CD4-positive, alpha-beta T cell (primary cell): ENCODE results near the gene HSD17B2. TPM values are rescaled to one million over a fixed set of nuclear protein-coding genes. Genes with fewer than 3 reads are reported as not detected.

ENCODE experiments used
- ATAC-seq: fragments of 200-7000 bp; cut with Tn5 transposase; one replicate; pipeline ENCODE4 v1.10.0; 2022; ENCODE audit warnings: mild to moderate bottlenecking; ENCODE audit not compliant: poor library complexity
- CTCF ChIA-PET: fragments of 350-600 bp; sonication (Branson Sonifier 250); formaldehyde crosslinking; loops from one replicate; lab custom pipeline; 2021; ENCODE audit warnings: antibody characterized with exemption, inconsistent platforms; lab: Charles Lee
- POLR2A ChIA-PET: fragments of 350-600 bp; sonication (Branson Sonifier 250); formaldehyde crosslinking; loops from one replicate; lab custom pipeline; 2021; ENCODE audit warnings: antibody characterized with exemption, inconsistent platforms; lab: Charles Lee
- DNase-seq, 14 experiments: peaks; one replicate each; pipeline ENCODE4 v3.0.0-alpha.2; 2013 to 2020; ENCODE audit warnings: mixed read lengths in 2 of 14
- H3K27ac ChIP-seq, 2 donors: one replicate each; pipeline versions ENCODE4 v1.5.1 to v1.7.0; 2013; ENCODE audit warnings: low read length in 2 of 2, low read depth in 1 of 2, mild to moderate bottlenecking in 1 of 2
- H3K27me3 ChIP-seq, 2 experiments: 1 replicate in 1 of 2; 2 replicates in 1 of 2; pipeline versions ENCODE4 v1.6.1 to v1.7.0; 2013; ENCODE audit warnings: low read length in 2 of 2, control low read depth in 1 of 2, mild to moderate bottlenecking in 1 of 2, moderate library complexity in 1 of 2; ENCODE audit not compliant: insufficient read depth in 2 of 2, control insufficient read depth in 1 of 2
- H3K36me3 ChIP-seq: one replicate; pipeline ENCODE4 v1.6.1; 2013; ENCODE audit warnings: low read length, control low read depth; ENCODE audit not compliant: insufficient read depth
- H3K4me1 ChIP-seq: one replicate; pipeline ENCODE4 v1.6.1; 2013; ENCODE audit warnings: low read length, control low read depth; ENCODE audit not compliant: insufficient read depth
- H3K4me3 ChIP-seq: one replicate; pipeline ENCODE4 v1.5.1; 2013; ENCODE audit warnings: mild to moderate bottlenecking, low read length, moderate library complexity
- H3K9me3 ChIP-seq, 2 experiments: 1 replicate in 1 of 2; 2 replicates in 1 of 2; pipeline versions ENCODE4 v1.6.1 to v1.7.0; 2013; ENCODE audit warnings: low read length in 2 of 2, mild to moderate bottlenecking in 2 of 2, control low read depth in 1 of 2, moderate library complexity in 1 of 2; ENCODE audit not compliant: control insufficient read depth in 1 of 2, insufficient read depth in 1 of 2
- H3K27ac Mint-ChIP-seq: one replicate; pipeline ENCODE4 v1.8.0; 2020; ENCODE audit warnings: mixed read lengths
- H3K27me3 Mint-ChIP-seq: one replicate; pipeline ENCODE4 v1.8.0; 2021; ENCODE audit warnings: mixed read lengths
- H3K36me3 Mint-ChIP-seq: one replicate; pipeline ENCODE4 v1.8.0; 2021; ENCODE audit warnings: low read depth, mixed read lengths
- H3K4me1 Mint-ChIP-seq: one replicate; pipeline ENCODE4 v1.8.0; 2021; ENCODE audit warnings: low read depth, mixed read lengths
- H3K4me3 Mint-ChIP-seq: one replicate; pipeline ENCODE4 v1.8.0; 2020; ENCODE audit warnings: mild to moderate bottlenecking, mixed read lengths
- H3K9me3 Mint-ChIP-seq: one replicate; pipeline ENCODE4 v1.8.0; 2020; ENCODE audit warnings: mixed read lengths
- CTCF ChIP-seq: fragments of 200-600 bp; IDR thresholded peaks from one replicate; pipeline ENCODE4 v1.8.0; 2022; ENCODE audit warnings: antibody characterized with exemption, mild to moderate bottlenecking
- intact Hi-C, 2 experiments: fragments of 100-400 bp; cut with DNase I in 1 of 2; cut with micrococcal nuclease in 1 of 2; formaldehyde crosslinking; loops; one replicate each; pipeline versions ENCODE4 v1.15.1 to v1.9.0; 2023 to 2025; cut with DNase I, micrococcal nuclease
- total RNA-seq, 174 experiments: library from RNA in 2 of 174; stranded (reverse) in 2 of 174; gene quantifications; one replicate each; pipeline ENCODE4 v1.2.3 and lab custom pipeline; 2021 to 2026

HSD17B2 gene
- total RNA-seq, 2 experiments from 2014 or later, result not detected

DNA sequence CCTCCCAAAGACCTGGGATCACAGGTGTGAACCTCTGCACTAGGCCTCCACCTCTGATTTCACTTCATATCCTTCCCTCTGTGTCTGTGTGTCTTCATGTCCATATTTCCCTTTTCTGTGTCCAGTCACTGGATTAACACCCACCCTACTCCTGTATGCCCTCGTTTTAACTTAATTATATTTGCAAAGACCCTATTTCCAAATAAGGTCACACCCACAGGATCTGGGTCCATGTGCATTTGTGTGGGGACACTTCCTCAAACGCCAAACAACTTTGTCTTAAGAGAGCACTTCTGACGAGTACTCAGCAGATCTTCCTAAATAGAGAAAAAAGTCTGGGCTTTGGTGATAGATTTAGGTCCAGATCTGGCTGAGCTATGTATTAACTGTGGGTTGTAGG lies 78.7 kb downstream of the HSD17B2 start:
- no peaks in the 10 kb centered on the region for H3K27me3 ChIP-seq

DNA sequence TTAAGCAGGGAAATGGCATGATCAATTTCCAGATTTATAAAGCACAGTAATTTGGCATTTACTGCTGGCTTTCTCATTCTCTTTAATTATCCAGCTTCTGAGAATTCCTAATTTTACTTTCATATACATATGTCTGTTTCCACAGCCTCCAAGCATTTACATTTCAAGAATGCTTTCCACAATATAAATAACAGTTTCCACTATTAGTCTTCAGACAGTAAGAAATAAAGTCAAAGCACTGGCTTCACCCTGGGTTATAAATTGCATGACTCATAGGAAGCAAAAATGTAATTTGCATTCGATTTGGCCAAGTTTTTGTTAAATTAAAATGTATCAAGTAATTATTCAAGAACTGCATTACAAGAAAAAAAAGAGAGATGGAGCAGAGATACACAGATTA lies 81.5 kb downstream of the HSD17B2 start:
- ChIA-PET CTCF (no interaction called here), POLR2A (no interaction called here)
- intact Hi-C loops, result no loop called here
- H3K27me3 ChIP-seq, result no peaks in the 10 kb centered on the region
- no peaks in the 10 kb centered on the region for H3K27me3 Mint-ChIP-seq
- no peak overlapping the region for H3K4me3 Mint-ChIP-seq
- TF ChIP-seq CTCF, result no peak
- no peaks in the 10 kb centered on the region for H3K36me3 ChIP-seq
- DNase-seq (no peak), ATAC-seq (no peak)
- no peaks in the 10 kb centered on the region for H3K9me3 Mint-ChIP-seq
- H3K27ac Mint-ChIP-seq, result no peak overlapping the region
- no peaks in the 10 kb centered on the region for H3K4me1 ChIP-seq
- H3K9me3 ChIP-seq, result no peaks in the 10 kb centered on the region
- H3K4me3 ChIP-seq, result no peak overlapping the region
- H3K4me1 Mint-ChIP-seq, result no peaks in the 10 kb centered on the region
- H3K36me3 Mint-ChIP-seq, result no peaks in the 10 kb centered on the region
- H3K27ac ChIP-seq, result no peak overlapping the region

More for the DNA sequence above, 78.7 kb downstream of the HSD17B2 start:
- Mint-ChIP-seq H3K27me3 (no peaks in the 10 kb centered on the region), H3K4me3 (no peak overlapping the region), H3K4me1 (no peaks in the 10 kb centered on the region), H3K9me3 (no peaks in the 10 kb centered on the region), H3K36me3 (no peaks in the 10 kb centered on the region), H3K27ac (no peak overlapping the region)
- H3K4me1 ChIP-seq, result no peaks in the 10 kb centered on the region
- intact Hi-C loops, result no loop called here
- ATAC-seq (no peak), DNase-seq (no peak)
- H3K9me3 ChIP-seq, result no peaks in the 10 kb centered on the region
- ChIA-PET CTCF (no interaction called here), POLR2A (no interaction called here)
- no peak overlapping the region for H3K4me3 ChIP-seq
- no peak overlapping the region for H3K27ac ChIP-seq
- TF ChIP-seq CTCF, result no peak
- H3K36me3 ChIP-seq, result no peaks in the 10 kb centered on the region

DNA sequence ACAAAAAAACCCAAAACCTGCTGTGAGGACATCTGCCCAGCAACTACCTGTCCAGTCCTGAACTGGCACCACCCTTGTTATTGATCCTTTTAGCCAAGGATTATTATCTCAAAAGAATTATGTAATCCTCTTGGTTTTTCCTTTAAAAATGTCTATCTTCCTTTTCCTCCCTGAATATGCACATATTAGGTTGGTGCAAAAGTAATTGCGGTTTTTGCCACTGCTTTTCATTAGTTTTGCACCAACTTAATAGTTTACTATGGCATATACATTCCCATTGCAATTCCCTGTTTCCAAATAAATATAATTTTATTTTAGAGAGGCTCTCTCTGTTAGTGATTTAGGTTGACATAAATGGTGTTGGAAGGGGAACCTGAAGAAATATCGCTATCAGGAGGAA lies 83.7 kb downstream of the HSD17B2 start:
- Mint-ChIP-seq H3K4me1 (no peaks in the 10 kb centered on the region), H3K27ac (no peak overlapping the region), H3K36me3 (no peaks in the 10 kb centered on the region), H3K9me3 (no peaks in the 10 kb centered on the region), H3K4me3 (no peak overlapping the region), H3K27me3 (peaks cover 1% of the 10 kb centered on the region)
- intact Hi-C loops, result no loop called here
- no peak for ATAC-seq
- DNase-seq, result no peak
- Histone ChIP-seq H3K9me3 (no peaks in the 10 kb centered on the region), H3K27ac (no peak overlapping the region), H3K4me1 (no peaks in the 10 kb centered on the region), H3K4me3 (no peak overlapping the region), H3K36me3 (no peaks in the 10 kb centered on the region), H3K27me3 (no peaks in the 10 kb centered on the region)
- ChIA-PET POLR2A (no interaction called here), CTCF (no interaction called here)
- no peak for TF ChIP-seq CTCF
